NB4 (cell line): Measurements from ENCODE around the gene PEPD.

Experiments
- DNase-seq: peaks from one replicate; pipeline ENCODE4 v3.0.0; 2010; ENCODE audit warnings: low read depth
- H3K4me3 ChIP-seq: one replicate; pipeline ENCODE4 v1.5.1; 2011; ENCODE audit warnings: mild to moderate bottlenecking, low read depth, low read length, moderate library complexity
- MYC ChIP-seq: IDR thresholded peaks from 2 replicates; pipeline ENCODE4 v1.6.1; 2011; ENCODE audit warnings: low read depth, low read length
- POLR2A ChIP-seq: IDR thresholded peaks from 2 replicates; pipeline ENCODE4 v1.6.1; 2011; ENCODE audit warnings: mild to moderate bottlenecking; ENCODE audit not compliant: insufficient read length; ENCODE audit errors: extremely low read depth
- TF ChIP-seq, protein P1 (sequence below): IDR thresholded peaks from one replicate; pipeline ENCODE4 v1.5.1; 2012; ENCODE audit warnings: low read depth, low read length
- TF ChIP-seq, protein P2 (sequence below): IDR thresholded peaks from 2 replicates; pipeline ENCODE4 v1.6.1; 2011; ENCODE audit warnings: low read depth, low read length

The PEPD gene

DNA sequence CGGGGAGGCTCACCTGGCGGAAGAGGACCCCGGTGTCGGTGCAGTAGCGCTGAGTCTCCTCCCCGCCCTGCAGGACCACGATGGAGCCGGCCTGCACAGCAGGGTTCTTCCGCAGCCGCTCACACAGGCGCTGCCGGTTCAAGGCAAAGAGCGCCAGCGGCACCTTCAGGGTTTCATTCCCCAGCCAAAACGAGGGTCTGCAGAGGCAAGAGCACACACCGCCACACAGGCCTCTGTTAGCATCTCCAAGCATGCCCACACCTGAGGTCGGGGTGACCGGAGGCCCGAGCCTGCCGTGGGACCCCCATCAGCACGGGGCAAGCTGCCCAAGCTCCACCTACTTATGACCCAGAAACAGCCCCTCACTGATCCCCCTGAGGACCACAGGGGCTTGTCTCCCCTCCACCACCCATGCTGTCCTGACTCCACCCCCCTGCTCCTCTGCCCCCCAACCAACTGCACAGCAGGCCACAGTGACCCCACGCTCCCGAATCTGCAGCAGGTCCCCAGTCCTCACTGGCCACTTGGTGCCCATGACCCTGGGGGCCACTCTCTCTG, 8.9 kb downstream of the PEPD start:
- DNase-seq = no peak
- H3K4me3 ChIP-seq = no peak overlapping the region
- no peak for TF ChIP-seq POLR2A
- TF ChIP-seq, protein P1, sequence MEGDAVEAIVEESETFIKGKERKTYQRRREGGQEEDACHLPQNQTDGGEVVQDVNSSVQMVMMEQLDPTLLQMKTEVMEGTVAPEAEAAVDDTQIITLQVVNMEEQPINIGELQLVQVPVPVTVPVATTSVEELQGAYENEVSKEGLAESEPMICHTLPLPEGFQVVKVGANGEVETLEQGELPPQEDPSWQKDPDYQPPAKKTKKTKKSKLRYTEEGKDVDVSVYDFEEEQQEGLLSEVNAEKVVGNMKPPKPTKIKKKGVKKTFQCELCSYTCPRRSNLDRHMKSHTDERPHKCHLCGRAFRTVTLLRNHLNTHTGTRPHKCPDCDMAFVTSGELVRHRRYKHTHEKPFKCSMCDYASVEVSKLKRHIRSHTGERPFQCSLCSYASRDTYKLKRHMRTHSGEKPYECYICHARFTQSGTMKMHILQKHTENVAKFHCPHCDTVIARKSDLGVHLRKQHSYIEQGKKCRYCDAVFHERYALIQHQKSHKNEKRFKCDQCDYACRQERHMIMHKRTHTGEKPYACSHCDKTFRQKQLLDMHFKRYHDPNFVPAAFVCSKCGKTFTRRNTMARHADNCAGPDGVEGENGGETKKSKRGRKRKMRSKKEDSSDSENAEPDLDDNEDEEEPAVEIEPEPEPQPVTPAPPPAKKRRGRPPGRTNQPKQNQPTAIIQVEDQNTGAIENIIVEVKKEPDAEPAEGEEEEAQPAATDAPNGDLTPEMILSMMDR = no peak

DNA sequence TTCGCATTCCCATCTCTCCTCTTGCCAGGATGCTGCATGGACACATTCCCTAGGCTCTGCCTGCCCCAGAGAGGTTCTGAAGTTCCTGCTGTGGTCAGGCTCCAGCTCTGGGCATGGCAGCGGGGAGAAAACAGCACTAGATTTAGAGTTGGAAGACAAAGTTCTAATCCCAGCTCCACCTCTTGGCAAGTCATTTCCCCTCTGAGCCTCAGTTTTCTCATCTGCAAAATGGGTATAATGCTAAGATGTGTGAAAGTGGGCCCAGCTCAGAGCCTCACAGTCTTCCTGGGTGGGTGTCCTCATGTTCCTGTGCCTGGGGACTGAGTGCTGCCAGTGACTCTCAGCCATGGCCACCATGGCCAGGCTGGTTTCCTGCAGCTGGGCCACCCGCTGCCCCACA, 9.6 kb downstream of the PEPD start:
- no peak overlapping the region for H3K4me3 ChIP-seq
- no peak for DNase-seq
- TF ChIP-seq POLR2A (no peak), MYC (no peak)
- TF ChIP-seq, protein P2, sequence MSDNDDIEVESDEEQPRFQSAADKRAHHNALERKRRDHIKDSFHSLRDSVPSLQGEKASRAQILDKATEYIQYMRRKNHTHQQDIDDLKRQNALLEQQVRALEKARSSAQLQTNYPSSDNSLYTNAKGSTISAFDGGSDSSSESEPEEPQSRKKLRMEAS = no peak
- TF ChIP-seq, protein P1 = no peak

DNA sequence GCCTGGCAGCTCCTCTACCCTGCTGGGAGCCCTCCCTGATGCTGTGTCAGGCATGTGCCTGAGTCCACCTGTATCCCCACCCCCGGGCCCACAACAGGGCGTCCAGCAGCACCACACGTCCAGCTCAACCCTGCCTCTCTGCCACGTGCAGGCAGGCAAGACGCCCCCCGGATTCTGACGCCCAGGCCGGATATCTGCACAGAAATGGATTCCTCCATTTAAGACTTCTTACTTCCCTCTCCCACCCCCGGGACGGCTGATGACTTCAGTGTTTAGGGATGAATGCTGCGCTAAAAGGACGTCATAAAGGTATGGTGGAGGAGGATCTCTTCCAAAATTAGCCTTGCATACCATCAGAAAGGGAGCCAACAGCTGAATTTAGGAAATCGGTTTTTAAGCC, 10.2 kb downstream of the PEPD start:
- TF ChIP-seq MYC = no peak
- TF ChIP-seq, protein P2 = no peak
- TF ChIP-seq, protein P1 = no peak
- no peak for TF ChIP-seq POLR2A
- H3K4me3 ChIP-seq = no peak overlapping the region
- DNase-seq = no peak

DNA sequence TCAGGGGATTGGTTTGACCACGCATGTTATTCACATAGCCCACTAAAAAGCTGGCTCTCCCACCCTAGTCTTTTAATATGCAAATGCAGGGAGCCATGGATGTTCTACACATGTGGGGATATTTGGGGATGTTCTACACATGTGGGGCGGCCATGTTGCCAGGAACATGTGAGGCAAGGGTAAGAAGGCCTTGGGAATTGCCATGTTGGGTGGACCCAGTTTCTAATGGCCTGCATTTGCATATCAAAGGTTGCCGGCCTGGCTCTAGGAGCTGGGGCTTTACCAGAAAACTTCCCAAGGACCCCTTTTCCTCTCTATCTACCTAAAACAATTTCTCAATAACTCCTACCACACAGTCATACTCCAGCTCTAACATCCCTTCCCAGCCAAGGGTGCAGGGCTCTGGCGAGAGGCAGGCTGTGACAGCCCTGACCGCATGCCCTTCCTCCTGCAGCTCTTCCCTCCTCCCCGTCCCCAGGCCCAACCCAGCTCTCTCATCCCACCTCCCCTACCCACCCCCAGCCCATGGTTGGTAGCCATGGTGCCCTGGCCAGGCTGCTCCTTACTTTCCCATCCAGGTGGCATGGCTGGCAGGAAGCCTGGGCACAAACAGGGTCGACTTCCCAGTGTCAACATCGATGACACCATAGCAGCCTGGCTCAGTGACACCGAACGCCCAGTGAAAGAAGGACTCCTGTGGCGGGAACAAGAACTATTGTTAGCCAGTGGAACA, 11.0 kb downstream of the PEPD start:
- H3K4me3 ChIP-seq = no peak overlapping the region
- DNase-seq = no peak
- TF ChIP-seq, protein P1 = no peak
- no peak for TF ChIP-seq POLR2A

DNA sequence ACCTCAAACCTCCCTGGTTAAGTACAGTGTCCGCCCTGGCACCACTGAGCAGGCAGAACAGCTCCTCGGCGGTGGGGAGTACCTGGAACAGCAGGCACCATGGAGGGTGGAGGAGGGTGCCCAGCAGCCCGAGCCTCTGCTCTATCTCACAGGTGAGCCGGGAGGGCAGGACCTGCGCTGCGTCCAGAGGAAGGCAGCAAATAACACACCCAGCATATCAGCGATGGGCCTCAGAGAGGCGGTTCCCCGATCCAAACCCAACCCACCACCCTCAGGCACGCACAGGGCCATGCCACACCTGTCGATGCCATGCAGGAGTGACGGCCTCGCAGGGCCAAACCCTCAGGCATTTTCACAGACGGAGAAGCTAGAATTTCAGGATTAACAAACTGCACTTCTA, 11.8 kb downstream of the PEPD start:
- no peak for DNase-seq
- no peak overlapping the region for H3K4me3 ChIP-seq
- no peak for TF ChIP-seq MYC
- TF ChIP-seq, protein P2 = no peak
- TF ChIP-seq POLR2A = no peak
- TF ChIP-seq, protein P1 = no peak
